GM12878 (cell line): Measurements from ENCODE around the gene ZNF507. TPM values are rescaled to one million over a fixed set of nuclear protein-coding genes. Genes with fewer than 3 reads are reported as not detected.

Experiments
- EED ChIP-seq: sonication (generic); IDR thresholded peaks from 2 replicates; pipeline ENCODE4 v1.6.1; 2016; ENCODE audit warnings: antibody characterized with exemption, low read depth
- SREBF1 ChIP-seq: IDR thresholded peaks from 2 replicates; pipeline ENCODE4 v1.6.1; 2012; ENCODE audit warnings: mild to moderate bottlenecking, low read length
- STAT3 ChIP-seq: IDR thresholded peaks from 2 replicates; pipeline ENCODE4 v1.6.1; 2011; ENCODE audit warnings: low read depth, low read length, improper control_type of control experiment
- ZNF207 ChIP-seq: fragments of 450-650 bp; IDR thresholded peaks from 2 replicates; pipeline ENCODE4 v1.6.1; 2014; ENCODE audit warnings: antibody characterized with exemption, mild to moderate bottlenecking, borderline replicate concordance
- polyA plus RNA-seq, 11 experiments: library from polyadenylated mRNA; depleted of rRNA in 4 of 11; unstranded in 6 of 11; stranded (reverse) in 5 of 11; fragments of >200 nt; fragmentation: Nextera tagmentation in 4 of 11; fragmentation: Illumina TruSeq in 1 of 11; extraction: Ambion mirVana in 4 of 11; extraction: Trizol in 1 of 11; gene quantifications; 1 replicate in 1 of 11; 2 replicates in 10 of 11; pipeline versions ENCODE4 v1.2.1 to v1.2.3, GENCODE V29; 2011 to 2016; ENCODE audit warnings: inconsistent platforms in 2 of 11, missing spikeins in 2 of 11, low read depth in 1 of 11
- total RNA-seq, 4 experiments: library from RNA; depleted of rRNA in 3 of 4; stranded (reverse); fragments of >200 nt in 3 of 4; fragmentation: Illumina TruSeq in 1 of 4; extraction: Trizol in 1 of 4; gene quantifications; 2 replicates each; pipeline versions ENCODE4 v1.2.1 to v1.2.3, GENCODE V29; 2013 to 2021
- TF ChIP-seq, protein P1 (sequence below): fragments of 450-650 bp; formaldehyde crosslinking; IDR thresholded peaks from 2 replicates; pipeline ENCODE4 v1.4.0; 2022; ENCODE audit warnings: mild to moderate bottlenecking, moderate library complexity
- TF ChIP-seq, protein P2 (sequence below): IDR thresholded peaks from 2 replicates; pipeline ENCODE4 v1.6.1; 2012; ENCODE audit warnings: mild to moderate bottlenecking, low read depth, low read length

Gene ZNF507
- total and polyA plus RNA-seq, 10 of the 15 experiments (the other 5 are each of a cell fraction or from before 2014, with no cell fraction given) = 2.3 to 18.4 (median 10.1) TPM

DNA sequence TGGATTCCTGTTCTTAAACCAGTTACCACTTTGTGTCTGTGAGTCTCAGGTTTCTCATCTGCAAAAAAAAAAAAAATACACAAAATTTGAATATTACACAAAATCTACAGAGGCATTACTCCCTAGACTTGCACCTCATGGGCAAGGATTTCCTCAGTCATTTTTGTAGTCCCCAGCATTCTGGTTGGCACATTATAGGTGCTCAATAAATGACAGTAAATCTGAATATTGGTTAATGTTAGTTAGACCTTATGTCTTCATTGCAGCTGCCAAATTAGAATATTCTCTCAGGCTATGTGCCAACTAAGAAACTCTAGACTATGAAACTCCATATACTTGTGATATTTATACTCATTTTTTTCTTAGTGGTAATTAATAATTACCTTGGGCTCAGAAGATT is 2.2 kb downstream of the ZNF507 start (continued):
- TF ChIP-seq, protein P1, sequence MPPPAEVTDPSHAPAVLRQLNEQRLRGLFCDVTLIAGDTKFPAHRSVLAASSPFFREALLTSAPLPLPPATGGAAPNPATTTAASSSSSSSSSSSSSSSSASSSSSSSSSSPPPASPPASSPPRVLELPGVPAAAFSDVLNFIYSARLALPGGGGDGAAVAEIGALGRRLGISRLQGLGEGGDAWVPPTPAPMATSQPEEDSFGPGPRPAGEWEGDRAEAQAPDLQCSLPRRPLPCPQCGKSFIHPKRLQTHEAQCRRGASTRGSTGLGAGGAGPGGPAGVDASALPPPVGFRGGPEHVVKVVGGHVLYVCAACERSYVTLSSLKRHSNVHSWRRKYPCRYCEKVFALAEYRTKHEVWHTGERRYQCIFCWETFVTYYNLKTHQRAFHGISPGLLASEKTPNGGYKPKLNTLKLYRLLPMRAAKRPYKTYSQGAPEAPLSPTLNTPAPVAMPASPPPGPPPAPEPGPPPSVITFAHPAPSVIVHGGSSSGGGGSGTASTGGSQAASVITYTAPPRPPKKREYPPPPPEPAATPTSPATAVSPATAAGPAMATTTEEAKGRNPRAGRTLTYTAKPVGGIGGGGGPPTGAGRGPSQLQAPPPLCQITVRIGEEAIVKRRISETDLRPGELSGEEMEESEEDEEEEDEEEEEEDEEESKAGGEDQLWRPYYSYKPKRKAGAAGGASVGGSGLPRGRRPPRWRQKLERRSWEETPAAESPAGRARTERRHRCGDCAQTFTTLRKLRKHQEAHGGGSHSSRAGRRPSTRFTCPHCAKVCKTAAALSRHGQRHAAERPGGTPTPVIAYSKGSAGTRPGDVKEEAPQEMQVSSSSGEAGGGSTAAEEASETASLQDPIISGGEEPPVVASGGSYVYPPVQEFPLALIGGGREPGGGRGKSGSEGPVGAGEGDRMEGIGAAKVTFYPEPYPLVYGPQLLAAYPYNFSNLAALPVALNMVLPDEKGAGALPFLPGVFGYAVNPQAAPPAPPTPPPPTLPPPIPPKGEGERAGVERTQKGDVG (CRISPR knock-in tag) = no peak
- TF ChIP-seq SREBF1 = no peak
- TF ChIP-seq EED = no peak
- no peak for TF ChIP-seq ZNF207
- TF ChIP-seq, protein P2, sequence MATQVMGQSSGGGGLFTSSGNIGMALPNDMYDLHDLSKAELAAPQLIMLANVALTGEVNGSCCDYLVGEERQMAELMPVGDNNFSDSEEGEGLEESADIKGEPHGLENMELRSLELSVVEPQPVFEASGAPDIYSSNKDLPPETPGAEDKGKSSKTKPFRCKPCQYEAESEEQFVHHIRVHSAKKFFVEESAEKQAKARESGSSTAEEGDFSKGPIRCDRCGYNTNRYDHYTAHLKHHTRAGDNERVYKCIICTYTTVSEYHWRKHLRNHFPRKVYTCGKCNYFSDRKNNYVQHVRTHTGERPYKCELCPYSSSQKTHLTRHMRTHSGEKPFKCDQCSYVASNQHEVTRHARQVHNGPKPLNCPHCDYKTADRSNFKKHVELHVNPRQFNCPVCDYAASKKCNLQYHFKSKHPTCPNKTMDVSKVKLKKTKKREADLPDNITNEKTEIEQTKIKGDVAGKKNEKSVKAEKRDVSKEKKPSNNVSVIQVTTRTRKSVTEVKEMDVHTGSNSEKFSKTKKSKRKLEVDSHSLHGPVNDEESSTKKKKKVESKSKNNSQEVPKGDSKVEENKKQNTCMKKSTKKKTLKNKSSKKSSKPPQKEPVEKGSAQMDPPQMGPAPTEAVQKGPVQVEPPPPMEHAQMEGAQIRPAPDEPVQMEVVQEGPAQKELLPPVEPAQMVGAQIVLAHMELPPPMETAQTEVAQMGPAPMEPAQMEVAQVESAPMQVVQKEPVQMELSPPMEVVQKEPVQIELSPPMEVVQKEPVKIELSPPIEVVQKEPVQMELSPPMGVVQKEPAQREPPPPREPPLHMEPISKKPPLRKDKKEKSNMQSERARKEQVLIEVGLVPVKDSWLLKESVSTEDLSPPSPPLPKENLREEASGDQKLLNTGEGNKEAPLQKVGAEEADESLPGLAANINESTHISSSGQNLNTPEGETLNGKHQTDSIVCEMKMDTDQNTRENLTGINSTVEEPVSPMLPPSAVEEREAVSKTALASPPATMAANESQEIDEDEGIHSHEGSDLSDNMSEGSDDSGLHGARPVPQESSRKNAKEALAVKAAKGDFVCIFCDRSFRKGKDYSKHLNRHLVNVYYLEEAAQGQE = no peak
- no peak for TF ChIP-seq STAT3
